ENCODE measurements around the gene BMI1.
"Not testable (repeated sequence)": the region's sequence is repeated elsewhere in the genome, so short reads cannot be mapped to it uniquely, and the experiment has no call there.

BMI1 gene

DNA sequence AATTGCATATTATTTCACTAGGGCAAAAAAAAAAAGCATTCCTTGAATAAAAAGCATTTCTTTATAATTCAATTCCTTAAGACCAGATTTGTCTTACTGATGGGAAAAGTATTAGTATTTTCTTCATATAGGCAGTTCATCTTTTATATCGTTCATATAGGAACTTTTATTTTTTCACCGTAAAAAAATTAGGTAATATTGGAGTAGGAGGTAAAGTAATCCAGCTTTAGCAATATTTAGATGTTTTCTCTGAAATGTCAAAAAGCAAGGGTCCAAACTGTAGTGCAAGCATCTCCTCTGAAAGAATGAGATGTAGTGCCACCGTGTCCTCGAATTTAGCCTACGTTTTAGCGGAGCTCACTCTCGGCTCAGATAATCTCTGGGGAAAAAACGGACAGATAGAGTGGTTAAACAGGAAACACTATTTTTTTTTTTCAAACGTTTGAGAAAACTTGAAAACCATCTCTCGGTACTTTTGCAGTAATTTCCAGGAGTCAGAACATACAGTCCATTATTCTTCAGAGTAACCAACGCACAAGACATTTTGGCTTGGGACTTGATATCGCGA, 18.9 kb downstream of the BMI1 start:
- no peak for DNase-seq (ENCODE audit: low spot score)

DNA sequence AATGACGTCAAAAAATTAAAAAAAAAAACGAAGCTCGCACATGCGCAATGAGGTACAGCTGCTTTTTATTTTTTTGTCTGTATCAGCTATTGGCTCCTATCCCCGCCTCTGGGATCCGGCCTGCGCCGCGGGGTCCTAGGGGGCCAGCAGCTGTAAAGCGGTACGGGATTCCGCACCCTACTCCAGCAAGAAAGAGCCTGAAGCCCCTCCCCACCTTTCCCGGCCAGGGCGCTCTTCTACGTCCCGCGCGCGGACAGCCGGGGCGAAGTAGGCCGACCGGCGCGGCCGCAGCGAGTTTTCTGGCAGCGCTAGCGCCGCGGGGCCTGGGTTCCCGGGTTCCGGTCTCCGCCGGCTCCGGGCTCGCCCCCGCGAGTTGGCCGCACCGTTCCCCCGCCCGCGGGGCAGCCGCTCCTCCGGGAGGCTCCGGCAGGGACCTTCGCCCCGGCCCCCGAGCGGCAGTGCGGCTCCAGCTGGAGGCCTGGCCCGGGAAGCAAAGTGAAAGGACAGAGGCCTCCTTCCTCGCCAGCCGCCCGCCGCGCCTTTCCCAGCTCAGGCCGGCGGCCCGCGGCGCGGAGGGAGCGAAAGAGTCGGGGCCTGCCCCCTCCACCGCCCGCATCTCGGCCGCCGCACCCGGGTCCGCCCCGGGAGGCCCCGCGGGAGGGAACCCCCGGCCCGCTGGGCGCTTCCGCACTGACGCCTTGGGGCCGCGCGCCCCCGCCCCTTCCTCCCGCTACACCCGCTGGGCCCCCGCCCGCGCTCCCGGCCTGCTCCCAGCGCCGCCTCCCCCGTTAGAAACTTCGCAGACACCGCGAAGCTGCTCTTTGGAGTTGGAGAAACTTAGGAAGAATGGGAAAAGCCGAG, 19.7 kb downstream of the BMI1 start:
- DNase-seq (ENCODE audit: low spot score) = peak; percentile 81

DNA sequence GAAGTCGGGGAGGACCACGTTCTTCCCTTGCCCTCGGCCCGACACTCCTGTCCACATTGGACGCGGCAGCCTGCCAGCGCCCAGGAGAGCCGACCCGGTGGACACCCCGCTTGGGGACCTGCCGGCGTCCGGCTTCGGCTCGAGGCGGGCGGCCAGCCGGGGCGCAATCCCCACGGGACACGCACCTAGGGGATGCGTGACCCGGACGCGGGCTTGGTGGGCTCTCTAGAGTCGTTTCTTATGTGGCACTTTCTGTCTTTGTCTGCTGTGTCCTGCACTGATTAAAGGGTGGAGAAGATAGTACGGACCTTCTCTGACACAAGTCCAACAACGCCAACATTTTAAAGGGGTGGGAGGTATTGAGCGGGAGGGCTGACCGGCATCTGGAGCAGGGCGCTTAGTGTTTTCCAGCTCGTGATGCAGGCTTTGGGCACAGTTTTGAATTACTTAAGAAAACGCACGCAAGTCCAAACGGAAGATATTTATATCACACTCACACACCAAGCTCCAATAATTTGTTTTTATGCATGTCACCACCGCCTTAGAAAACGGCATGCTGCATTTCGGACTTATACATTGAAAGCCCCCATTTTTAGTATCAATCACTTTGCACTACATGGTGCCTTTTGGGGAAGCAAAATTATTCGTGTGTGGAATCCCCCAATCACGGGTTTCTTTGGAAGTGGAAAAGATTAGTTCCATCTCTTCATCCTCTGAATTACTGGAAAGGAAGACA, 20.5 kb downstream of the BMI1 start:
- no peak for DNase-seq (ENCODE audit: low spot score)

DNA sequence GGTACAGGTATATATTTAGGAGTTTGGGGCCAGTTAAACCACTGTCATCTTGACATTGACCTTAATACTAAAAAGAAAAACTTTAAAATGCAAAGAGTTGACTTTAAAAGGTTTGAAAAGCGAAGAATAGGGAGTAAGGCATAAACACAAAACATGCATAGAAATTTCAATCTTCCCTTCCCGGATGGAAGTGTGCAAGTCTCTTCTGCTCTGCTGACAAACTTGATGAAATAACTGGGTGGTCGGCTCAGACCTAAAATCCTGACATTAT, 21.0 kb downstream of the BMI1 start:
- DNase-seq (ENCODE audit: low spot score) = no peak

DNA sequence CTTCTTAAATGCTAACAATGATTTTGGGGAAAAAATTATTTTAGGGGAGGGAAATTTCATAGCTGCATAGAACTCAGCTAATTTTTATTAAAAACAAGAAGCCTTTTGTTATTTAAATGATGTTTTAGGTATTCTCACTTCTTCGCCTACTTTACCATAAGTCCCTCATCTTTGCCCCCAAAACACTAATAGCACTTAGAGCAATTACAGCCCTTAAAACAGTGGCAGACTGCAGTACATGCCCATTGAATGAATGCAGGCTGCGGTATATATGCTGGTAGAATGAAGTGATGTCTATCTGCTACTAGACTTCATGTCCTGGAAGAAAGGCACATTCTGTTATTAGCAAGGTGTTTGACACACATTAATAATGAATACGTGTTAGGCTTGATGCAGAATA, 21.5 kb downstream of the BMI1 start:
- no peak for DNase-seq (ENCODE audit: low spot score)

DNA sequence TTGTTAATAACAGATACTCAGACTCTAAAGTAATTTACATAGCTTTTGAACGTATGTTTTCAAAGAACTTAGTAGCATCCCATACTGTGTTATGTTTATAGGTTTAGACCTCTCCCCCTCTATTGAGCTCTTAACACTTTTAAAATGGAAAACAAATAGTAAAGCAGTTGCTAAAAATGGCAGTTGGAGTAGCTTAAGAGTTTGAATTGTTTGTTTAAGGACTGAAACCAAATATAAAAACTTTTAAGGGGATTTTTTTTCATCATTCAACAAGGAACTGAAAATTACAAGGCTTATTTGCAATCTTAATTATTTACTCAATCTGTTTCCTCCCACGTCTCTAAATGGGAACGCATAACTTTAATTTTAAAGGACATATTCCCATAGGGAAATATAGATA, 22.8 kb downstream of the BMI1 start:
- DNase-seq (ENCODE audit: low spot score) = no peak

DNA sequence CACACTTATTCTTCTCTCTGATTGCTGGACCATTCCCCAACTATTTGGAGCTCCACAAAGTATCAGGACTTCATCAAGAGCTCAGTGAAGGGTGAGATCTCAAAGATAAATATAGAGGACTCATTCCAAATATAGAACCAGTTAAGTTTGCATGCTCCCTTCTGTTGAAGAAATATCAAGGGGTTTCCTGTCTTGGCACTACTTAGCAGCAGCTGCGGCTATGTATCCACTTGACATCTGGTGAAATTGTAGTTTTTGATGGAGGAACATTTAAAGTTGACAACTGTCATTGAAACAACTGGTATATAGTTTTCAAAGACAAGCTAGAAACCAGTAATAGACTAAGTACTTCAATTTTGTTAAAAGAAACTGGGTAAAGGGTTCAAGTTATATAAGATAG, 23.4 kb downstream of the BMI1 start:
- no peak for DNase-seq (ENCODE audit: low spot score)

DNA sequence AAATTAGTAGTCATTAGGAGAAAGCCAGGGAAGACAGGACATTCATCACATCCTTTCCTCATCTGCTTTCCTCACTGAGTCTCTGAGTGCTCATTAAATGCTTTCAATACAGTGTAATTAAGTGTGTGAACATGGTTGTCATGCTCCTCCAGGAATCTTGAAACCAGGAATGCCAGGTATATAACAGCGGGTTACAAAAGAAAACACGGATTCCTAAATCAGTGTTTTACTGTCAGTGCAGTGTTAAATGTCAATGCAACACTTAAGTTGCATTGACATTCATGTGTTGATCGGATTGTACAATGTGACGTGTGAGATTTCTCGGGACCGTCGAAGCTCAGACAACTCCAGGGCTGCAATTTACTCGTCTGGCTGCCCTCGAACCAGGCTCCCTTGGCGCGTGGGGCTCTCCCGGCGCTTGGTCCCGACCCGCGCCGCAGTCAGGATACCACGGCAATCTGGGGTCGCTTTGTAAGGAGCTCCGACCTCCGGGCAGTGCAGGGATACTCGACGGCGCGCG, 23.9 kb downstream of the BMI1 start:
- no peak for DNase-seq (ENCODE audit: low spot score)

DNA sequence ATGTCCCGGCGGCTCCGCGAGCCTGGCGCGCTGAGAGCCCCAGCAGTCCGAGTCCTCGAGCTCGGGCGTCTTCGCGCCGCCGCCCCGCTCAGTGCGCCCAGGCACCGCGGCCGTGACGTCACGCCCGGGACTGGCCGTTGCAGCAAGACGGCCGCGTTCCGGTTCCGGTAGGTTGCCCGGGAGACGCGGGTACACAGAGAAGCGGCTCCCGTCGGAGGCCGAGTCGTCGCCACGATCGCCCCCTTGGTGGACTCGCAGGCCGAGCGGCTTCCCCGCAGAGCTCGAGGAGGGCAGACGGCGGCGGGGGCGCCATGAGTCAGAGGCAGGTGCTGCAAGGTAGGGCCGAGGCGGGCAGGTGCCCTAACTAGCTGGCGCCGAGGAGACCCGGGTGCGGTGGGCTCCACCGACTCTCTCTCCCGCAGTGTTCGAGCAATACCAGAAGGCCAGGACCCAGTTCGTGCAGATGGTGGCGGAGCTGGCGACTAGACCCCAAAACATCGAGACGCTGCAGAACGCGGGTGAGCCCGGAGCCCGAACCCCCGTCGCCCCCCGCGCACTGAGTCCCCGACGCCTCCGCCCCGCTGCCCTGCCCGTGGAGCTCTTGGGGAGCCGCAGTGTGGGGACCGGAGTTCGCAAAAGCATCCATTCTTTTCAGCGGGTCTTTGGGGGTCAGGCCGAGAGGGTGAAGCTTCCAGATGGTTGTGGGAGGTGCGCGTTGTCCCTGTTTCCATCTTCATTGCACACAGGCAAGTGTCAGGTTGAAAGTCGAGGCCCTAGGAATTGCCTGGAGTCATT, 24.6 kb downstream of the BMI1 start, which contains the start of gene SPAG6:
Gene SPAG6, plus strand, starts transcription at position 196 of the 795 bp plus-strand sequence. Its CDS starts 116 bp downstream, at position 312.
- no peak for DNase-seq (ENCODE audit: low spot score)

DNA sequence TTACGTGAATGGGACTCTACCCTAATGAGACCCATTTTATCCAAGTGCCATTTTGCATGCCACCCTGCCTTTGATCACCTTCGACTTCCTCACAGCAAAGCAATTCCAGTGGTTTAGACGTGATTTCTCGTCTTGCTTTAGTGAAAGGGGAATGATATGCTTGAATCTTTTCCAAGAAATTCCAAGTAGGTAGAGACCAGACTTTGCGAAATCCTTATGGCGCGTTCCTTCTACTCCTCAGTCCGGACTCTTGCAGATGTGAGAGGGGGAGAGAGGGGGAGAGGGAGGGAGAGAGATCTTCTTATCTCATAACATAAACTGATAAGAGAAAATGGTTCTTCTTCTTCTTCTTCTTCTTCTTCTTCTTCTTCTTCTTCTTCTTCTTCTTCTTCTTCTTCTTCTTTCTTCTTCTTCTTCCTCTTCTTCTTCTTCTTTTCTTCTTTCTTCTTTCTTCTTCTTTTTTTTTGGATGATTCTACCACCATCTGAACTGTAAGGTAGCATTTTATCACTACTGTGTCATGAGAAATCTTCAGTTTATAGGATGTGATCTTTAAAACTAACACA, 25.3 kb downstream of the BMI1 start:
- no peak for DNase-seq (ENCODE audit: low spot score)

DNA sequence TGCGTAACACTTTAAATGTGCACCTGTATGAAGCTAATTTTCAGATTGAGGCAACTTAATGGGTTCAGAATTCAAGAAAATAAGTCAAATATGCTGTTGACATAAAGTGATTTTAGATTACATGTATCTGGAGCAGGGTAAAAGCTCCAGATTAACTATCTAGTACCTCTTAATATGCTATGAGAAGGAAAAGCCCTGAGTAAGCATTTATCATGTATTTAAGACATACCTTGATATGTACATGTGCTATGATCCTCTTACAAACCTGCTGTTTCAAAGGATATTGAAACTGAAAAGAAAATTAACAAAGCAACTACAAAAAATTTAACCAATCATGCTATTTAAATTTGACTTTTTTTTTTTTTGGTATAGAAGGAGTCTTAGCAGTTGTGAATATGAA, 28.9 kb downstream of the BMI1 start:
- DNase-seq (ENCODE audit: low spot score) = no peak

DNA sequence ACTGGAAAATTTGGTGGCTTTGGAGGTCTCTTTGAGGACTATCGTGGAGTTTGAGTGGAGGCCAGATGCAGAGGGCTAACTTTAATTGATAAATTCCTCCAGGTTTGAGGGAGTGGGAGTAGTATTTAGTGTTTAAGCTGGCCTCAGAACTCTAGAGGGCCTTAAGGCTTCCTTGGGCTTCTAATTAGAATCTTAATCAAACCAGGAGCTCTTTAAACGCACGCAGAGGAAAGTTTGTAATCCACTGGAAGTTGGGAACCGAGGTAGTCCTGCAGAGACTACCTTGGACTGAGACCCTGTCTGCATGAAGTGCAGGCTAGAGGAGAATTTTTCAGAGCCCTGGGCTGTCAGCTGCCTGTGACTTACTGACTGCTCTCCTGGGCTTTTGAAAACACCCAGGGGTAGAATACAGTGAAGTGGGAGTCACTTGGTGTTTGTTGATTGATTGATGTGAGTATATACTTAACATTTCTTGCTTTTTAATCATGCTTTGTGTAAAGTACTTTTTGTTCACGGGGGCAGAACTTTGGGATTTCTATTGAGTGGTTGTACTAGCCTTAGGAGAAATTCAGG, 30.3 kb downstream of the BMI1 start:
- DNase-seq (ENCODE audit: low spot score) = no peak

DNA sequence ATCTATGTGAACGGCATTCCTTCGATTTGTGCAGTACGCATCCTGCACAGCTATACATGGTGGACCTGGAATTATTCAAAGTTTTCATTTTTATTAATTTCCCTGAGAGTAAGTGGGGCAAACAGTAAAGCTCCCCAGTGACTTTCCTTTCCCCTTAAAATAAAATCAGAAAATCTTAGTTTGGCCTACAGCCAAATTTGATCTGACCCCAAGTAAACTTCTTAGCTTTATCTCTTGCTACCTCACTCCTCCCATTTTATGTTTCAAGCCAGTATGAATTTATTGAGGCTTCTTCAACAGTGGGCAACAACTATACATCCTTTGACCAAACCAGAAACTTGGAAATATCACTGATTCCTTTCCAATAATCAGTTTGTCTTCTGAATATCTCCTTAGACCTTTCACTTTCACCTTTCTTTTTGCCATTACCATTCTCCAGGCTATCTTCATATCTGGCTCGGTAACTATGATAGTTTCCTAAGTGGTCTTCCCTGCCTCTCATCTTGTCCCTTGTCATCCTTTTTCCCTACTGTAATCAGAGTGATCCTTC, 35.5 kb downstream of the BMI1 start:
- no peak for DNase-seq (ENCODE audit: low spot score)

DNA sequence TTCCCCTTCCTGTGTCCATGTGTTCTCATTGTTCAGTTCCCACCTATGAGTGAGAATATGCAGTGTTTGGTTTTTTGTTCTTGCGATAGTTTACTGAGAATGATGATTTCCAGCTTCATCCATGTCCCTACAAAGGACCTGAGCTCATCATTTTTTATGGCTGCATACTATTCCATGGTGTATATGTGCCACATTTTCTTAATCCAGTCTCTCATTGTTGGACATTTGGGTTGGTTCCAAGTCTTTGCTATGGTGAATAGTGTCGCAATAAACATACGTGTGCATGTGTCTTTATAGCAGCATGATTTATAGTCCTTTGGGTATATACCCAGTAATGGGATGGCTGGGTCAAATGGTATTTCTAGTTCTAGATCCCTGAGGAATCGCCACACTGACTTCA, 36.9 kb downstream of the BMI1 start:
- not testable (repeated sequence) for DNase-seq (ENCODE audit: low spot score)

DNA sequence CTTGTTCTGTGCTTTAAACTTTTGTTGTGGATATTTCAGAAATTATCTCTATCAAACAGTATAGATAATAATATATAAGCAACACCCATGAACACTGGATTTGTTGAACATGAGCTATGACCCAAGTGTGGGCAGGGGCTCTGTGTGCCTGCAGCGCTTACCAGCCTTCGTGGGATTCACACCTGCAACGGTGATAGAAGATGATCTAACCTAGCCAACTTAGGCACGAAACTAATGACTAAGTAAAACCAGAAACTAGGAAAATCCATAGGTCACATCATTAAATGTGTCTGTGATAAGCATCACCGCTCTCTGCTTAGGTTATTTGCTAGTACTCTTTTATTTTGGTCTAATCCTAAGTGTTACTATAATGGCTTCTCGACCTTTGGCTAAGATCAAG, 42.4 kb downstream of the BMI1 start:
- DNase-seq (ENCODE audit: low spot score) = no peak

DNA sequence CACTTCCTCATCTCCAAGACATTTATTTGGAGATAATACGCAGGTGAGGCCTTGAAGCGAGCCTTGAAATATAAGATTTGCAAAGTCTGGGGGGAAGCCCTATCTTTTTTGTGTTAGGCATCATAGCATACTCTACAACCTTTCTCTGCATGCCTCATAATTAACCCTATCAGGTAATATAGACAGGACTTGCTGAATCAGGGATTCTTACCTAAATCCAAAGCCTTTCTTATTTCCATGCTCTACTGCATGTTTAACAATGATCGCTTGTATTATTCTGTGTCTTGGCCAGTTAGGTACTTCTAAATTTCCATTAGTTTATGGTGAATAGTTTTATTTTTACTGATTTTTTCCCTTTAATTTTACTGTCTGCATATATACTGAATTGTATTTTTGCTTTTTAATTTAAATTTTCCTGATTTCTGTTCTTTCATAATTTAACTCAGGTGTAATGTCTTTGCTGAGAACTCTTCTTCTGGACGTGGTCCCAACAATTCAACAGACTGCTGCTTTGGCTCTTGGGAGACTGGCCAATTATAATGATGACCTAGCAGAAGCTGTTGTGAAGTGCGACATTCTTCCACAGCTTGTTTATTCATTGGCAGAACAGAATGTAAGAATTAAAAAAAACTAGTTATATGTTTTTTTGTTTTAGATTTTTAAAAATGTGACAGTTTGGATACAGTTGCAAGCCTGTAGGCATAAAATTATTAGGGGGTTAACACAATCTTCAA, 43.7 kb downstream of the BMI1 start:
- no peak for DNase-seq (ENCODE audit: low spot score)

DNA sequence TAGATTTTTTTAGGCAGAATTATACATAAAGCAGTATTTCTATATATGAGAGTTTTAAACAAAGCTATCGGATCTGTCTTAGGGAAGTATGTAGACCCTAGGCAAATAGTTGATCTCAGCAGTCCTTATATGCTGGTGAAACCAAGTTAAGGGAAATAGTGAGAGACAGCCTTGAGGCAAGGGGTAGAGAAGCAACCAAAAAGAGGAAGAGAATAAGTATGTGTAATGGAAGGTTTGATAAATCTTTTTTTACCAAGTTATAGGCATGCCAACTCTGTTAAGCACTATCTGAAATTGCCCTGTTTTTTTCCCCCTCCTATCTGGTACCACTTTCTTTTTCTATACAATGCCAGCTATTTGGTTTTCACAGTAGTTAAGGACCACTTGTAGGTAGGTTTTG, 44.3 kb downstream of the BMI1 start:
- no peak for DNase-seq (ENCODE audit: low spot score)

DNA sequence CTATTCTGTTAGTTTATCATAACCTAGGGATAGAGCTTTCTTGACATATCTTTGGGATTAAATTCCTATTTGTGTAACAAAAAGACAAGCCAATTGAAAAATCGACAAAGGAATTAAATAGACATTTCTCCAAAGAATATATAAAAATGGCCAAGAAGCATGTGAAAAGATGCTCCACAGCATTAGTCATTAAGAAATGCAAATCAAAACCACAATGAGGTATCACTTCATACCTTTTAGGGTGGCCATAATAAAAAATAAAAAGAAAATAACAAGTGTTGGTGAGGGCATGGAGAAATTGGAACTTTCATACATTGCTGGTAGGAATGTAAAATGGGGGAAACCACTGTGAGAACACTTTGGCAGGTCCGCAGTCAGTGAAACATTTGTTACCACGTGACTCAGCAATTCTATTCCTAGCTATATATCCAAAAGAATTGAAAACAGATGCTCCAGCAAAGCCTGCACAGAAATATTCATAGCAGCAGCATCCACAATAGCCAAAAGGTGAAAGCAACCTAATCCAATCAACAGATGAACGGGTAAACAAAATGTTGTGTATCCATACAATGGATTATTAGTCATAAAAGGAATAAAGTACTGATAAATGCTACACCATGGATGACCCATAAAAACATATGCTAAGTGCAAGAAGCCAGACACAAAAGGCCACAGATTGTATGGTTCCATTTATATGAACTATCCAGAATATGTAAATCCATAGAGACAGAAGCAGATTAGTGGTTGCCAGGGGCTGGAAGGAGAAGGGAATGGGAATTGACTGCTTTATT, 44.9 kb downstream of the BMI1 start:
- DNase-seq (ENCODE audit: low spot score) = no peak

DNA sequence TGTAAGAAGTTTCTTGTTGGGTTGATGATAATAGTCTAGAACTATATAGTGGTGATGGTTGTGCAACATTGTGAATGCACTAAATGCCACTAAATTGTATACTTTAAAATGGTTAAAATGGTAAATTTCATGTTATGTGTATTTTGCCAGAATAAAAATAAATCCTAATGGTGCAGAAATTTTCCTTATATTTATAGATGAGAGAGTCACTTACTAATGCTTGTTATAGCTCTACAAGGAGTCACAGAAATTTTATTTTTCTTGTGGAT, 45.5 kb downstream of the BMI1 start:
- DNase-seq (ENCODE audit: low spot score) = no peak

DNA sequence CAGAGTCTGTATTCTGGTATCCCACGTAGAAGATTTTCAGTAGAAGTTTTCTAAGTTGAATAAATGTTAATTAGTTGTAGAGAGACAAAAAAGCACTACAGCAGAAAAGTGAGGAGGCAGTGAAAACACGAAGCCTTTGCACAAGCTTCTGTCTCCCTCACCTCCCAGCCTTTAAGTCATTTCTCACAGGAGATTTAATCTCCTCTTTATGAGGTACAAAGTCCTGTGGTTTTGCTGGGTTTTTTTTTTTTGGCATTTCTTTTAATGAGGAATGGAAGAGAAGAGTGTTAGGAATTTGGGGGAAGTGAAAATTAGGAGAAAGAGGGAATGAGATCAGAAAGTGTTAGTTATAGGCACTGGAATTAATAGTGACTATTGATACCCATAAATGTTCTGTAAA, 45.9 kb downstream of the BMI1 start:
- no peak for DNase-seq (ENCODE audit: low spot score)
